K562 (cell line): Measurements from ENCODE around the gene PRR36. TPM values are rescaled to one million over a fixed set of nuclear protein-coding genes. Genes with fewer than 3 reads are reported as not detected.

Experiments used
- CTCF ChIP-seq, 3 experiments: IDR thresholded peaks in 2 of 3; conservative IDR thresholded peaks in 1 of 3; 2 replicates each; pipeline ENCODE4 v1.5.1; 2011 to 2012; ENCODE audit warnings: low read length in 3 of 3, mild to moderate bottlenecking in 3 of 3, control low read depth in 2 of 3, improper control_type of control experiment in 1 of 3, inconsistent platforms in 1 of 3, low read depth in 1 of 3, mixed read lengths in 1 of 3, moderate library complexity in 1 of 3; ENCODE audit not compliant: insufficient read depth in 2 of 3
- FIP1L1 ChIP-seq: fragments of 200-400 bp; formaldehyde crosslinking; IDR thresholded peaks from 2 replicates; pipeline ENCODE4 v1.6.1; 2018; ENCODE audit warnings: mild to moderate bottlenecking, low read depth, low read length; ENCODE audit not compliant: poor library complexity, severe bottlenecking
- FUS ChIP-seq: fragments of 200-400 bp; formaldehyde crosslinking; optimal IDR thresholded peaks from 2 replicates; pipeline ENCODE3; 2017; ENCODE audit warnings: low read depth, low read length
- GATA2 ChIP-seq: sonication (generic); formaldehyde crosslinking; IDR thresholded peaks from 2 replicates; pipeline ENCODE4 v1.4.0; 2020; ENCODE audit warnings: mild to moderate bottlenecking, missing genetic modification reagents
- NCOA6 ChIP-seq: fragments of 450-650 bp; IDR thresholded peaks from 2 replicates; pipeline ENCODE4 v1.6.1; 2017; ENCODE audit warnings: mild to moderate bottlenecking
- NFE2L1 ChIP-seq: fragments of 450-650 bp; IDR thresholded peaks from 2 replicates; pipeline ENCODE4 v1.6.1; 2016; ENCODE audit warnings: missing genetic modification characterization, low read depth, mild to moderate bottlenecking, missing compliant biosample characterization, moderate library complexity, borderline replicate concordance
- PKNOX1 ChIP-seq: fragments of 450-650 bp; IDR thresholded peaks from 2 replicates; pipeline ENCODE4 v1.6.1; 2016
- RBM22 ChIP-seq: fragments of 200-400 bp; formaldehyde crosslinking; IDR thresholded peaks from 2 replicates; pipeline ENCODE4 v1.6.1; 2018; ENCODE audit warnings: low read length, low read depth; ENCODE audit not compliant: poor library complexity, severe bottlenecking
- RNF2 ChIP-seq: sonication (generic); IDR thresholded peaks from 2 replicates; pipeline ENCODE4 v1.6.1; 2016
- RREB1 ChIP-seq: fragments of 250-450 bp; sonication (Bioruptor Pico); IDR thresholded peaks from 2 replicates; pipeline ENCODE4 v1.4.0; 2020
- SIN3A ChIP-seq, 2 experiments: fragments of 150-350 bp in 1 of 2; IDR thresholded peaks; 2 replicates each; pipeline ENCODE4 v1.6.1; 2011 to 2016; ENCODE audit warnings: borderline replicate concordance in 2 of 2, low read depth in 2 of 2, low read length in 2 of 2, mild to moderate bottlenecking in 2 of 2, moderate library complexity in 2 of 2; ENCODE audit not compliant: control insufficient read depth in 1 of 2
- SMAD1 ChIP-seq: fragments of 150-350 bp; IDR thresholded peaks from 2 replicates; pipeline ENCODE4 v1.6.1; 2014; ENCODE audit warnings: low read length, low read depth; ENCODE audit not compliant: partially characterized antibody
- TCF3 ChIP-seq: sonication (generic); formaldehyde crosslinking; IDR thresholded peaks from 2 replicates; pipeline ENCODE4 v1.4.0; 2020; ENCODE audit warnings: mild to moderate bottlenecking, missing genetic modification reagents
- XRCC4 ChIP-seq: IDR thresholded peaks from one replicate; pipeline ENCODE4 v1.6.1; 2011; ENCODE audit not compliant: insufficient read depth, insufficient read length; ENCODE audit errors: extremely low read depth
- ZKSCAN3 ChIP-seq: fragments of 250-450 bp; sonication (Bioruptor Pico); IDR thresholded peaks from 2 replicates; pipeline ENCODE4 v1.4.0; 2020
- ZNF3 ChIP-seq: fragments of 250-450 bp; sonication (Bioruptor Pico); IDR thresholded peaks from 2 replicates; pipeline ENCODE4 v1.5.0; 2021; ENCODE audit warnings: mild to moderate bottlenecking, moderate library complexity
- polyA plus RNA-seq, 8 experiments: library from polyadenylated mRNA; depleted of rRNA in 4 of 8; stranded (reverse) in 5 of 8; unstranded in 3 of 8; fragments of >200 nt; fragmentation: Nextera tagmentation in 2 of 8; fragmentation: Illumina TruSeq in 1 of 8; extraction: Ambion mirVana in 2 of 8; extraction: Trizol in 1 of 8; gene quantifications; 2 replicates each; pipeline versions ENCODE4 v1.2.1 to v1.2.3, GENCODE V29; 2011 to 2014; ENCODE audit warnings: inconsistent platforms in 1 of 8, missing spikeins in 1 of 8
- total RNA-seq, 7 experiments: library from RNA; depleted of rRNA in 6 of 7; stranded (reverse); fragments of >200 nt in 6 of 7; fragmentation: Illumina TruSeq in 2 of 7; extraction: Trizol in 2 of 7; gene quantifications; 2 replicates each; pipeline versions ENCODE4 v1.2.1 to v1.2.3, GENCODE V29; 2011 to 2021; ENCODE audit warnings: low replicate concordance in 1 of 7

PRR36 gene
- total and polyA plus RNA-seq, 9 of the 15 experiments (the other 6 are each of a cell fraction or from before 2014, with no cell fraction given): 0.05 to 0.42 (median 0.06) TPM; not detected in 6

- no peak for TF ChIP-seq RREB1
- peak; percentile 4; the same call in 1 of the 2 replicates for TF ChIP-seq PKNOX1
- no peak for TF ChIP-seq RBM22
- no peak for TF ChIP-seq ZNF3 (CRISPR knock-in tag)
- TF ChIP-seq SIN3A (IDR thresholded peaks at IDR 0.05; ENCODE audit: borderline replicate concordance in 2 of 2, control insufficient read depth in 1 of 2, low read depth in 2 of 2, low read length in 2 of 2): peak in 1 of 2 experiments; percentile 15; a peak in 1 of 4 replicates
- no peak for TF ChIP-seq TCF3
- TF ChIP-seq GATA2 (CRISPR knock-in tag): no peak
- TF ChIP-seq SMAD1: no peak
- peak; percentile 87 for TF ChIP-seq FIP1L1
- peak in 2 of 3 experiments; percentile 5 to 21; a peak in 2 of 6 replicates for TF ChIP-seq CTCF (IDR thresholded peaks at IDR 0.05 in 2 of 3, conservative IDR thresholded peaks at IDR 0.05 in 1 of 3; ENCODE audit: insufficient read depth in 2 of 3, low read depth in 1 of 3, low read length in 3 of 3)
- TF ChIP-seq ZKSCAN3 (CRISPR knock-in tag): no peak
- no peak for TF ChIP-seq RNF2
- no peak for TF ChIP-seq NCOA6
- no peak for TF ChIP-seq XRCC4
- TF ChIP-seq FUS: no peak
- no peak for TF ChIP-seq NFE2L1 (tag)
These were observed 45.7 kb upstream of the PRR36 start, which contains the start of gene SNAPC2 (continued) for GRCh38 chr19:7919610-7920518.
